HepG2 (cell line): ENCODE data around the gene SLC35F1. TPM values are rescaled to one million over a fixed set of nuclear protein-coding genes. Genes with fewer than 3 reads are reported as not detected.

Experiments
- AHR ChIP-seq: IDR thresholded peaks from 2 replicates; pipeline ENCODE4 v1.6.1; 2018; ENCODE audit warnings: missing genetic modification reagents, missing compliant biosample characterization
- CAMTA2 ChIP-seq: sonication (generic); formaldehyde crosslinking; IDR thresholded peaks from 2 replicates; pipeline ENCODE4 v1.4.0; 2020; ENCODE audit warnings: mild to moderate bottlenecking, missing genetic modification reagents, borderline replicate concordance
- CENPX ChIP-seq: sonication (generic); formaldehyde crosslinking; IDR thresholded peaks from 2 replicates; pipeline ENCODE4 v1.9.0; 2021; ENCODE audit warnings: mild to moderate bottlenecking, missing genetic modification reagents, moderate library complexity
- GABPB1 ChIP-seq: IDR thresholded peaks from 2 replicates; pipeline ENCODE4 v1.6.1; 2016; ENCODE audit warnings: mild to moderate bottlenecking, missing genetic modification reagents, moderate library complexity, missing compliant biosample characterization
- HHEX ChIP-seq: IDR thresholded peaks from 2 replicates; pipeline ENCODE4 v1.6.1; 2016; ENCODE audit warnings: control low read depth
- JDP2 ChIP-seq: sonication (generic); formaldehyde crosslinking; IDR thresholded peaks from 2 replicates; pipeline ENCODE4 v1.8.1; 2022; ENCODE audit warnings: missing genetic modification reagents, borderline replicate concordance
- KLF16 ChIP-seq, 2 experiments: sonication (generic) in 1 of 2; formaldehyde crosslinking in 1 of 2; IDR thresholded peaks; 2 replicates each; pipeline versions ENCODE4 v1.6.1 to v1.8.0; 2016 to 2023; ENCODE audit warnings: missing genetic modification reagents in 2 of 2, missing compliant biosample characterization in 1 of 2
- NFKB2 ChIP-seq: sonication (generic); formaldehyde crosslinking; IDR thresholded peaks from 2 replicates; pipeline ENCODE4 v1.4.0; 2020; ENCODE audit warnings: missing genetic modification reagents, borderline replicate concordance
- RFXANK ChIP-seq: IDR thresholded peaks from 2 replicates; pipeline ENCODE4 v1.6.1; 2016
- STAT6 ChIP-seq: sonication (generic); formaldehyde crosslinking; IDR thresholded peaks from 2 replicates; pipeline ENCODE4 v1.4.0; 2020; ENCODE audit warnings: missing genetic modification reagents, mild to moderate bottlenecking, borderline replicate concordance
- TEAD3 ChIP-seq: optimal IDR thresholded peaks from 2 replicates; pipeline ENCODE3; 2016; ENCODE audit warnings: borderline replicate concordance
- TERF1 ChIP-seq: sonication (generic); formaldehyde crosslinking; IDR thresholded peaks from 2 replicates; pipeline ENCODE4 v1.8.0; 2022; ENCODE audit warnings: mild to moderate bottlenecking, missing genetic modification reagents, moderate library complexity
- TRIM22 ChIP-seq: fragments of 450-650 bp; IDR thresholded peaks from 2 replicates; pipeline ENCODE4 v1.6.1; 2017
- ZBTB39 ChIP-seq: sonication (generic); formaldehyde crosslinking; IDR thresholded peaks from 2 replicates; pipeline ENCODE4 v1.5.0; 2020; ENCODE audit warnings: missing genetic modification reagents
- ZNF121 ChIP-seq: sonication (generic); formaldehyde crosslinking; IDR thresholded peaks from 2 replicates; pipeline ENCODE4 v1.5.0; 2020; ENCODE audit warnings: mild to moderate bottlenecking, missing genetic modification reagents
- ZNF124 ChIP-seq: sonication (generic); formaldehyde crosslinking; IDR thresholded peaks from 2 replicates; pipeline ENCODE4 v1.4.0; 2020; ENCODE audit warnings: missing genetic modification reagents
- ZNF234 ChIP-seq: sonication (generic); formaldehyde crosslinking; conservative IDR thresholded peaks from 2 replicates; pipeline ENCODE4 v1.5.1; 2020; ENCODE audit warnings: mild to moderate bottlenecking, missing genetic modification reagents
- ZNF296 ChIP-seq: sonication (generic); formaldehyde crosslinking; conservative IDR thresholded peaks from 2 replicates; pipeline ENCODE4 v1.5.0; 2020; ENCODE audit warnings: mild to moderate bottlenecking, missing genetic modification reagents
- ZNF724P ChIP-seq: sonication (generic); formaldehyde crosslinking; IDR thresholded peaks from 2 replicates; pipeline ENCODE4 v1.8.0; 2022; ENCODE audit warnings: missing genetic modification reagents, borderline replicate concordance
- ZNF784 ChIP-seq: sonication (generic); formaldehyde crosslinking; IDR thresholded peaks from 2 replicates; pipeline ENCODE4 v1.5.1; 2020; ENCODE audit warnings: missing genetic modification reagents, mild to moderate bottlenecking, borderline replicate concordance
- polyA plus RNA-seq, 8 experiments: library from polyadenylated mRNA; depleted of rRNA in 3 of 8; stranded (reverse) in 7 of 8; unstranded in 1 of 8; fragments of >200 nt; fragmentation: Illumina TruSeq in 4 of 8; extraction: Trizol in 4 of 8; gene quantifications; 2 replicates each; pipeline versions ENCODE4 v1.2.1 to v1.2.3, GENCODE V29; 2011 to 2016; ENCODE audit warnings: low read depth in 4 of 8, missing spikeins in 1 of 8, mixed read lengths in 1 of 8; ENCODE audit not compliant: insufficient read depth in 1 of 8
- total RNA-seq, 5 experiments: library from RNA; depleted of rRNA; stranded (reverse); fragments of >200 nt; fragmentation: Illumina TruSeq; extraction: Trizol; gene quantifications; 2 replicates each; pipeline ENCODE4 v1.2.3, GENCODE V29; 2016; ENCODE audit warnings: low read depth in 1 of 5

Gene SLC35F1
- total and polyA plus RNA-seq, 2 of the 13 experiments (the other 11 are each of a cell fraction or from before 2014, with no cell fraction given): 0.01 TPM; not detected in 1

GRCh38 chr6:117919775-117920729 is 13.0 kb downstream of the SLC35F1 start (continued):
- TF ChIP-seq TRIM22 (no peak), GABPB1 (no peak), NFKB2 (CRISPR knock-in tag) (0 out of 2 replicates have a peak, but pooled peaks have one; percentile 33), ZNF784 (CRISPR knock-in tag) (no peak), CAMTA2 (CRISPR knock-in tag) (no peak), ZNF296 (CRISPR knock-in tag) (no peak), ZNF234 (no peak), STAT6 (CRISPR knock-in tag) (no peak), ZBTB39 (no peak), TEAD3 (no peak), TERF1 (CRISPR knock-in tag) (no peak), ZNF124 (CRISPR knock-in tag) (no peak), RFXANK (CRISPR knock-in tag) (no peak), JDP2 (CRISPR knock-in tag) (no peak), ZNF724P (CRISPR knock-in tag) (no peak), ZNF121 (0 out of 2 replicates have a peak, but pooled peaks have one; percentile 13), AHR (CRISPR knock-in tag) (no peak), KLF16 (CRISPR knock-in tag; IDR thresholded peaks at IDR 0.05) (no peak), CENPX (CRISPR knock-in tag) (no peak), HHEX (CRISPR knock-in tag) (no peak)
